SJCRH30 (cell line): ENCODE measurements around the gene POU4F2. TPM values are rescaled to one million over a fixed set of nuclear protein-coding genes. Genes with fewer than 3 reads are reported as not detected.
A peak's percentile ranks its signal among the peaks of the same experiment; 100 is the strongest.

ENCODE experiments used
- DNase-seq, 2 experiments: peaks; one replicate each; pipeline ENCODE4 v3.0.0-alpha.2; 2015 to 2020
- H3K27ac ChIP-seq: fragments of 250-450 bp; sonication (Bioruptor Pico); 2 replicates; pipeline ENCODE4 v1.5.1; 2020; ENCODE audit warnings: mild to moderate bottlenecking, moderate library complexity
- H3K27me3 ChIP-seq: fragments of 250-450 bp; sonication (Bioruptor Pico); 2 replicates; pipeline ENCODE4 v1.5.1; 2020; ENCODE audit warnings: mild to moderate bottlenecking, moderate library complexity
- H3K36me3 ChIP-seq: fragments of 250-450 bp; sonication (Bioruptor Pico); 2 replicates; pipeline ENCODE4 v1.5.1; 2020; ENCODE audit warnings: mild to moderate bottlenecking, moderate library complexity
- H3K4me1 ChIP-seq: fragments of 250-450 bp; sonication (Bioruptor Pico); 2 replicates; pipeline ENCODE4 v1.5.1; 2020; ENCODE audit warnings: mild to moderate bottlenecking, moderate library complexity
- H3K4me3 ChIP-seq: fragments of 250-450 bp; sonication (Bioruptor Pico); 2 replicates; pipeline ENCODE4 v1.5.1; 2020; ENCODE audit warnings: mild to moderate bottlenecking, moderate library complexity
- H3K9me3 ChIP-seq: fragments of 250-450 bp; sonication (Bioruptor Pico); replicated peaks from 2 replicates; pipeline ENCODE4 v1.5.1; 2020; ENCODE audit warnings: mild to moderate bottlenecking, moderate library complexity
- total RNA-seq: library from RNA; depleted of rRNA; stranded (reverse); fragments of >200 nt; shearing (Covaris generic); gene quantifications from 2 replicates; pipeline ENCODE4 v1.2.3, GENCODE V29; 2014; rRNA removed

The POU4F2 gene
- 0.06 TPM in 1 of 2 replicates, not detected in the other for total RNA-seq

GRCh38 chr4:146638786-146639505, at the start of gene POU4F2:
Gene POU4F2 (plus strand): TSS chr4:146638893. CDS start chr4:146639141, 248 bp downstream.
- peak; percentile 32 to 42 for DNase-seq
- peak within 1 kb of the TSS; percentile 55 for H3K4me3 ChIP-seq
- no peaks in the 10 kb centered on the region for H3K36me3 ChIP-seq
- H3K4me1 ChIP-seq, result no peaks in the 10 kb centered on the region
- H3K27ac ChIP-seq, result no peak within 1 kb of the TSS
- no peaks in the 10 kb centered on the region for H3K9me3 ChIP-seq
- no peaks in the 10 kb centered on the region for H3K27me3 ChIP-seq

- peaks cover 5% of the 10 kb centered on the region for H3K4me1 ChIP-seq
- no peak overlapping the region for H3K27ac ChIP-seq
- no peaks in the 10 kb centered on the region for H3K27me3 ChIP-seq
- H3K36me3 ChIP-seq, result no peaks in the 10 kb centered on the region
- no peak overlapping the region for H3K4me3 ChIP-seq
- no peaks in the 10 kb centered on the region for H3K9me3 ChIP-seq
- no peak for DNase-seq
These were observed 47.9 kb upstream of the POU4F2 start for GRCh38 chr4:146590801-146591200.

GRCh38 chr4:146592019-146592418, 46.7 kb upstream of the POU4F2 start:
- H3K27ac ChIP-seq, result no peak overlapping the region
- H3K4me3 ChIP-seq, result no peak overlapping the region
- no peak for DNase-seq
- H3K9me3 ChIP-seq, result no peaks in the 10 kb centered on the region
- H3K4me1 ChIP-seq, result no peaks in the 10 kb centered on the region
- no peaks in the 10 kb centered on the region for H3K27me3 ChIP-seq
- H3K36me3 ChIP-seq, result no peaks in the 10 kb centered on the region

GRCh38 chr4:146632770-146633470, 5.8 kb upstream of the POU4F2 start:
- no peak overlapping the region for H3K27ac ChIP-seq
- no peaks in the 10 kb centered on the region for H3K36me3 ChIP-seq
- no peak for DNase-seq
- no peak overlapping the region for H3K4me3 ChIP-seq
- no peaks in the 10 kb centered on the region for H3K9me3 ChIP-seq
- no peaks in the 10 kb centered on the region for H3K4me1 ChIP-seq
- H3K27me3 ChIP-seq, result no peaks in the 10 kb centered on the region

- H3K4me1 ChIP-seq, result no peaks in the 10 kb centered on the region
- H3K4me3 ChIP-seq, result no peak overlapping the region
- no peaks in the 10 kb centered on the region for H3K27me3 ChIP-seq
- DNase-seq, result no peak
- H3K36me3 ChIP-seq, result no peaks in the 10 kb centered on the region
- H3K9me3 ChIP-seq, result no peaks in the 10 kb centered on the region
- no peak overlapping the region for H3K27ac ChIP-seq
These were observed 5.3 kb upstream of the POU4F2 start for GRCh38 chr4:146633471-146633800.

- no peaks in the 10 kb centered on the region for H3K27me3 ChIP-seq
- no peak overlapping the region for H3K27ac ChIP-seq
- H3K36me3 ChIP-seq, result no peaks in the 10 kb centered on the region
These were observed 3.9 kb upstream of the POU4F2 start for GRCh38 chr4:146634825-146635224.

GRCh38 chr4:146637621-146638332, 916 bp upstream of the POU4F2 start:
- H3K27me3 ChIP-seq, result no peaks in the 10 kb centered on the region
- DNase-seq, result peak in 1 of 2 experiments; percentile 11

More at GRCh38 chr4:146634825-146635224, 3.9 kb upstream of the POU4F2 start:
- no peak for DNase-seq
- Histone ChIP-seq H3K9me3 (no peaks in the 10 kb centered on the region), H3K4me1 (no peaks in the 10 kb centered on the region), H3K4me3 (no peak overlapping the region)

GRCh38 chr4:146638333-146638785, 334 bp upstream of the POU4F2 start:
- H3K36me3 ChIP-seq, result no peaks in the 10 kb centered on the region
- DNase-seq, result no peak
- no peaks in the 10 kb centered on the region for H3K27me3 ChIP-seq
- H3K9me3 ChIP-seq, result no peaks in the 10 kb centered on the region
- H3K27ac ChIP-seq, result no peak overlapping the region
- no peaks in the 10 kb centered on the region for H3K4me1 ChIP-seq
- peak overlapping the region; percentile 55 for H3K4me3 ChIP-seq

More at GRCh38 chr4:146637621-146638332, 916 bp upstream of the POU4F2 start:
- Histone ChIP-seq H3K27ac (no peak overlapping the region), H3K4me1 (no peaks in the 10 kb centered on the region), H3K36me3 (no peaks in the 10 kb centered on the region), H3K4me3 (peak overlapping the region; percentile 55), H3K9me3 (no peaks in the 10 kb centered on the region)

GRCh38 chr4:146639506-146639932, 826 bp downstream of the POU4F2 start:
- H3K27me3 ChIP-seq, result no peaks in the 10 kb centered on the region
- H3K36me3 ChIP-seq, result no peaks in the 10 kb centered on the region
- no peaks in the 10 kb centered on the region for H3K9me3 ChIP-seq
- no peak overlapping the region for H3K27ac ChIP-seq
- H3K4me1 ChIP-seq, result no peaks in the 10 kb centered on the region
- DNase-seq, result no peak
- peak overlapping the region; percentile 55 for H3K4me3 ChIP-seq

- H3K27ac ChIP-seq, result no peak overlapping the region
- no peaks in the 10 kb centered on the region for H3K27me3 ChIP-seq
- no peak for DNase-seq
- no peaks in the 10 kb centered on the region for H3K36me3 ChIP-seq
- no peaks in the 10 kb centered on the region for H3K4me1 ChIP-seq
- H3K4me3 ChIP-seq, result no peak overlapping the region
- H3K9me3 ChIP-seq, result no peaks in the 10 kb centered on the region
These were observed 1.4 kb downstream of the POU4F2 start for GRCh38 chr4:146640021-146640464.

GRCh38 chr4:146640465-146641061, 1.9 kb downstream of the POU4F2 start:
- no peaks in the 10 kb centered on the region for H3K36me3 ChIP-seq
- H3K4me3 ChIP-seq, result no peak overlapping the region
- H3K9me3 ChIP-seq, result no peaks in the 10 kb centered on the region
- no peaks in the 10 kb centered on the region for H3K27me3 ChIP-seq
- DNase-seq, result no peak
- H3K27ac ChIP-seq, result no peak overlapping the region
- no peaks in the 10 kb centered on the region for H3K4me1 ChIP-seq

- Histone ChIP-seq H3K9me3 (no peaks in the 10 kb centered on the region), H3K27me3 (no peaks in the 10 kb centered on the region), H3K4me3 (no peak overlapping the region), H3K4me1 (no peaks in the 10 kb centered on the region), H3K27ac (no peak overlapping the region), H3K36me3 (no peaks in the 10 kb centered on the region)
- no peak for DNase-seq
These were observed 3.1 kb downstream of the POU4F2 start for GRCh38 chr4:146641762-146642161.

- Histone ChIP-seq H3K27me3 (no peaks in the 10 kb centered on the region), H3K36me3 (no peaks in the 10 kb centered on the region), H3K9me3 (no peaks in the 10 kb centered on the region), H3K4me1 (no peaks in the 10 kb centered on the region), H3K4me3 (no peak overlapping the region), H3K27ac (no peak overlapping the region)
- peak in 1 of 2 experiments; percentile 49 for DNase-seq
These were observed 5.2 kb downstream of the POU4F2 start for GRCh38 chr4:146643812-146644401.

GRCh38 chr4:146645921-146646320, 7.2 kb downstream of the POU4F2 start:
- H3K36me3 ChIP-seq, result no peaks in the 10 kb centered on the region
- no peak overlapping the region for H3K4me3 ChIP-seq
- no peaks in the 10 kb centered on the region for H3K4me1 ChIP-seq
- no peaks in the 10 kb centered on the region for H3K27me3 ChIP-seq
- H3K27ac ChIP-seq, result no peak overlapping the region
- H3K9me3 ChIP-seq, result no peaks in the 10 kb centered on the region
- no peak for DNase-seq
